GM20000 (cell line): Measurements from ENCODE around the gene NPLOC4.

ENCODE experiments used
- DNase-seq: peaks from one replicate; pipeline ENCODE4 v3.0.0; 2012; ENCODE audit warnings: low spot score
- TF ChIP-seq, protein P1 (sequence below): IDR thresholded peaks from 2 replicates; pipeline ENCODE4 v1.5.1; 2012; ENCODE audit warnings: mild to moderate bottlenecking, control low read depth; ENCODE audit errors: extremely low read depth, missing control alignments

Gene NPLOC4

DNA sequence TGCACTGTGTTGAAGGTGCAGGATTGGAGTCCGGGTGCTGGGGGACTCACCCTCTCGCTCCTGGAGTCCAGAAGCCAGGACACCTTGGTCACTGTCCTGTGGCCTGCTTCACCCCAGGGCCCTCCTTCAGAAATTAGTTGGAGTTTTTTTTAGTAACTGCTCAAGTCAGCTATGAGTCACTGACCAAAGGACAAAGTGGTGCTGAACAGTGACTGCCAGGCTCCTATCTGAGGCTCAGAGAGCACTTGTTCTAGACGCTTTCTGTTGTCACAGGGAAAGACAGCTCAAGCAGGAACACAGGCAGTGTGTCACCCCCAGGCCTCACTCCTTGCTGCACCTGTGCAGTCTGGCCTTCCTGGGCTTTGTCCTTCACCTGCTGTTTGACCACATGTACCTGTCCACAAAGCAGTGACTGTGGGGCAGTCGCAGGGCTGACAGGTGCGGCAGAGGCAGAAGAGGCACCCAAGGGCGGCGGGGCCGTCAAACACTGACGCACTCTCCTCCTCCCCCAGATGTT lies 80.7 kb downstream of the NPLOC4 start:
- DNase-seq, result no peak
- TF ChIP-seq, protein P1, sequence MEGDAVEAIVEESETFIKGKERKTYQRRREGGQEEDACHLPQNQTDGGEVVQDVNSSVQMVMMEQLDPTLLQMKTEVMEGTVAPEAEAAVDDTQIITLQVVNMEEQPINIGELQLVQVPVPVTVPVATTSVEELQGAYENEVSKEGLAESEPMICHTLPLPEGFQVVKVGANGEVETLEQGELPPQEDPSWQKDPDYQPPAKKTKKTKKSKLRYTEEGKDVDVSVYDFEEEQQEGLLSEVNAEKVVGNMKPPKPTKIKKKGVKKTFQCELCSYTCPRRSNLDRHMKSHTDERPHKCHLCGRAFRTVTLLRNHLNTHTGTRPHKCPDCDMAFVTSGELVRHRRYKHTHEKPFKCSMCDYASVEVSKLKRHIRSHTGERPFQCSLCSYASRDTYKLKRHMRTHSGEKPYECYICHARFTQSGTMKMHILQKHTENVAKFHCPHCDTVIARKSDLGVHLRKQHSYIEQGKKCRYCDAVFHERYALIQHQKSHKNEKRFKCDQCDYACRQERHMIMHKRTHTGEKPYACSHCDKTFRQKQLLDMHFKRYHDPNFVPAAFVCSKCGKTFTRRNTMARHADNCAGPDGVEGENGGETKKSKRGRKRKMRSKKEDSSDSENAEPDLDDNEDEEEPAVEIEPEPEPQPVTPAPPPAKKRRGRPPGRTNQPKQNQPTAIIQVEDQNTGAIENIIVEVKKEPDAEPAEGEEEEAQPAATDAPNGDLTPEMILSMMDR, result no peak

DNA sequence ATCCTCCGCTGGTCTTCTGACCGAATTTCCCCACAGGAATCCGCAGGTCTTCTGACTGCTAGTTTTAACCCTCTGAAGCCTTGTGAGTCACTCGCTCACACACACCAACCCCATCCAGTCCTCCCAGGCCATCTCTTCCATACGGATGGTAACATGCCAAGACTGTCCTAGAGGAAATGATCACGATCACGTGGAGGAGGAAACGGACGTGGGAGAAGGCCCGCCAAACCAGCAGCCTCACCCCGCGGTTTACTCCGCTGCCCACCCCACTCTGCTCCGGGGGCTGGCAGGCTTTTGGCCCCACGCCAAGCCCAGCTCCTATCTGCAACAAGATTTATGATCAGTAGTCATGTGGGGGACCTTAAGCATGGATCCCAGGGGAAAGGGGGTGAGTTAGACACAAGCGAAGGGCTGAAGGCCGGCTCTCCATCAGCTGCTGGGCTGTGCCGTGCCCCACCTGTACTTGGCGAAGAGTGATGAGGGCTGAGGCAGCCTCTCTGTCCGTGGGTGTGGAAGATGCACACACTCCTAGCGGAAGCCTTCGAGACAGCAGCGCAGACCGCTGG lies 83.2 kb downstream of the NPLOC4 start:
- DNase-seq, result no peak

DNA sequence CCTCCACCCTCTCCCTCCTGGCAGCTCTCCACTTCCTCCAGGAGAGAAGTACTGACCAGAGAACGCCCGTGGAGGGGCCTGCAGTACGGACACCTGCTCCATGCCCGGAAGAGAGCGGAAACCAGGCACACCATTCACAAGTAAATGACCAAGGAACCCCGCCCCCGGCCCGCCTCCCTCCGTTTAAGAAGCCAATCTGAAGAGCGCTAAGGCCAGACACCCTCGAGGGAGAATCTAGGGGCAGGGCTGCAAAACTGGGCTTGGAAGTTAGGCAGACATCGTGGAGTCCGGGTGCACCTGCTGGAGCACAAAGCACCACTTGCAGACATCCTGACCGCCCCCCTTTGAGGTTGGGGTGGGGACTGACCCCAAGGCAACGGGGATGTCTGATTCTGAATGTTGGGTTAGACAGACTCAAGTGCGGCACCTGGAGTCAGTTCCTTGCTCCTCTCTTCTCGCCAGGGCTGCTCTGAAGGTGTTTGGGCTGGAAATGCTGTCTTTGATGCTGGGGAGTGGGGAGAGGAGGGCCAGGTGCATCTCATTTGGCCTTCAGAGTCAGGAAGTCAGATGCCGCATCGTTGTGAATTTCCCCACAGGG lies 83.8 kb downstream of the NPLOC4 start:
- peak; percentile 91 for DNase-seq
- TF ChIP-seq, protein P1, result no peak

More for the DNA sequence above, 83.2 kb downstream of the NPLOC4 start:
- TF ChIP-seq, protein P1, result no peak

DNA sequence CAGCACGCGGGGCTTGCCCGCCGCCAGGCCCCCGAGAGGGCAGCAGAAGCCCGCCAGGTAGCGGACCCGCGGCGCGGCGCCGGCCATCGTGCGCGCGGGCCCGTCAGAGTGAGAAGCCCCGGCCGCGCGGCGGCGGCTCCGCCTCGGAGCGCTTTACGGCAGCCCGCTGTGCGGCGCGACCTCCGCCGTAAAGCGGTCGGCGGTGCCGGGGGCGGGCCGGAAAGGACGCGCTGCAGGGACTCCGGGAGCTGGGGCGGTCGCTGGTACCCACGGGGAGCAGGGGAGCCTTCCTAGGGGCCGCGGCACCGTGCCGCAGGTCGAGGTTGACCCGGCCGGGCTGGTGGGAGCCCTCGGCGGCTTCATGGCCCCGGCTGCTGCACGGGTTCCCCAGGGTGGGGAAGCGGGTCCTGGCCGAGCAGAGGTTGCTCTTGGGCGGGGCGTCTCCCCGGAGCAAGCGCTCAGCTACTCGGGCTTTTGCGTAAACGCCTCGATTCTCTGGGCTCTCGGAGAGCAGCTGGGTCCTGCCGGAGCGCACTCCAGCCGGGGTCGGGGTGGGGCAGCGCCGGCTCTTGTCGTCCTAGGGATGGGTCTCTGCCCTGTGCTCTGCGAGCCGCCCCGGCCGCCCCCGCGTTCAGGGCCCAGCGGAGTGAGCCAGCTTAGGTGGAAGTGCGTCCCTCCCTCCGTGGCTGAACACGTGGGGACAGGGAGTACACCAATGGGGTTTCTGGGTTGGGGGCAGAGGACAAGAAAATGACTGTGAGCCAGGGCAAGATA lies 84.5 kb downstream of the NPLOC4 start, which contains the start of gene FAAP100:
Gene FAAP100, minus strand, starts transcription at position 110 of the 774 bp plus-strand sequence. Its CDS starts 23 bp downstream, at position 87.
- peak; percentile 98 for DNase-seq
- TF ChIP-seq, protein P1, result no peak

DNA sequence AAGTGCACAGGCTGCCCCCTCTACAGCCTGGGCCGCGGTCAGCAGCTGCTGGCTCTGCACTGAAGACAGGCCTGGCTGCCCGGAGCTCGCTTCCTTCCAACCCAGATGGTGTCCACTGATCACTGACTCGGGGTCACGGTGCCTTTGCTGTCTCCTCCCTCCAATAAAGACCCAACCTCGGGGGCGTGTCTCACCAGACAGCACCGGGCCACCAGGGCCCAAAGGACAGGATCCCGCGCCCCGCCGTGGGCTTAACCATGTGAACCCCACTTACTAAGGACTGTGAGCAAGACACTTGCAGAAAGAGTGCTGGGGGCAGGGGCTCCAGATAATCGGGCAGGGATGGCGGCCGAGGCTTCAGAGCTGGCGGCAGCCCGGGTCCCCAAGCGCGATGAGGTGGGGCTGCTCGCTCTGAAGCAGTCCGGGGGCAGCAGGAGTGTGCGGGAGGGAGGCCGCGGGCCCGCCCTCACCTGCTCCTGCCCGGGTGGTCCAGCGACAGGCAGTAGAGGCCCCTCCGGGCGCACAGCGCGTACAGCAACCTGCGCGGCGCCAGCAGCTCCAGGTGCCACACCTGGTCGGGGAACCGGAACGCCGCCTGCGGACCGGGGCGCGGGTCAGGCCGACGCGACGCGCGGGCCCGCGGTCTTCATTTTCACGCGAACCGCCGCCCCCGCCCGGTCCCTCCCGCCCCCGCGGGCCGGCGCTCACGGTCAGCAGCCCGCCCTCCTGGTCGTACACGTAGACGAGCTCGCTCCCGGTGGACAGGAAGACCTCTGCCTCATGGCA lies 85.3 kb downstream of the NPLOC4 start:
- no peak for DNase-seq
- TF ChIP-seq, protein P1, result no peak

DNA sequence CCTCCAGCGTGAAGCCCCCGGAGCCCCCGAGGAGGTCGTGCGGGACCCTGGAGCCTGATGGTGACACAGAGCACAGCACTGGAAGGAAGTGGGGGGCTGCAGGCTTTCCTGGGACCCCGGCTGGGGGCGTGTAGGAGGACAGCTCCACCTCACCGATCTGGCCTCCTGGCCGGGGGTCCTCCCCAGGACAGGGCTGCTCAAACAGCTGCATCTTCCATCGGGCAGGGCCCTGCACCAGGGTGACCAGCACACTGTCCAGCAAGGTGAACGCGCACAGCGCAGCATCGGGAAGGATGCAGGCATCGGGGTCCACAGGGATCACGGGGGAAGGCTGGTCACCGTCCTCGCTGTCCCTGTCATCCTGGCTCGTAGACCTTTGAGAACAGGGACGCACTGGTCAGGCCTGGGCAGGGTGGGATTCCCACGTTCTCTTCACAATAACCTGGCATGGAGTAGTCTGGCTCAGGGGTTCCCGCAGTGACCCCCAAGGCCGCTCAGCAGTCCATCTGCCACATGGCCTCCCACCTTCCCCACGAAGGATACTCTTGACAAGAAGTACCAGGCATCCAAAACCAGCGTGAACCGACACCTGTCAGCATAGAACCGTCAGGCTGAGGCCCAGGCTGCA lies 86.0 kb downstream of the NPLOC4 start:
- TF ChIP-seq, protein P1, result no peak
- DNase-seq, result no peak
